CD8-positive, alpha-beta memory T cell (primary cell): Measurements from ENCODE around the gene DOCK6. TPM values are rescaled to one million over a fixed set of nuclear protein-coding genes. Genes with fewer than 3 reads are reported as not detected.
A peak's percentile ranks its signal among the peaks of the same experiment; 100 is the strongest.

Experiments used
- CTCF ChIA-PET: fragments of 350-600 bp; sonication (Branson Sonifier 250); formaldehyde crosslinking; loops from one replicate; lab custom pipeline; 2021; ENCODE audit warnings: antibody characterized with exemption; lab: Charles Lee
- POLR2A ChIA-PET: fragments of 350-600 bp; sonication (Branson Sonifier 250); formaldehyde crosslinking; loops from one replicate; lab custom pipeline; 2021; ENCODE audit warnings: antibody characterized with exemption; lab: Charles Lee
- DNase-seq, 5 donors: peaks; one replicate each; pipeline versions ENCODE4 v3.0.0 to v3.0.0-alpha.2; 2020 to 2022; ENCODE audit warnings: mixed read lengths in 1 of 5
- H3K27ac ChIP-seq: one replicate; pipeline ENCODE4 v1.7.0; 2013; ENCODE audit warnings: low read depth, mild to moderate bottlenecking, low read length, moderate library complexity
- H3K27me3 ChIP-seq: 2 replicates; pipeline ENCODE4 v1.7.0; 2013; ENCODE audit warnings: low read length, mild to moderate bottlenecking; ENCODE audit not compliant: insufficient read depth, poor library complexity, severe bottlenecking
- H3K36me3 ChIP-seq: 2 replicates; pipeline ENCODE4 v1.7.0; 2013; ENCODE audit warnings: mild to moderate bottlenecking, low read length, moderate library complexity; ENCODE audit not compliant: insufficient read depth
- H3K4me1 ChIP-seq: 2 replicates; pipeline ENCODE4 v1.7.0; 2013; ENCODE audit warnings: mild to moderate bottlenecking, low read length, moderate library complexity; ENCODE audit not compliant: insufficient read depth
- H3K4me3 ChIP-seq: 2 replicates; pipeline ENCODE4 v1.7.0; 2013; ENCODE audit warnings: mild to moderate bottlenecking, low read length
- H3K9me3 ChIP-seq: 2 replicates; pipeline ENCODE4 v1.7.0; 2013; ENCODE audit warnings: mild to moderate bottlenecking, low read length
- H3K27ac Mint-ChIP-seq, 8 donors: one replicate each; pipeline ENCODE4 v1.8.0; 2020 to 2021; ENCODE audit warnings: mixed read lengths in 8 of 8, mild to moderate bottlenecking in 6 of 8, inconsistent platforms in 3 of 8, moderate library complexity in 3 of 8
- H3K27me3 Mint-ChIP-seq, 2 donors: one replicate each; pipeline ENCODE4 v1.8.0; 2020 to 2021; ENCODE audit warnings: mixed read lengths in 2 of 2, mild to moderate bottlenecking in 1 of 2, moderate library complexity in 1 of 2
- H3K36me3 Mint-ChIP-seq, 3 donors: one replicate each; pipeline ENCODE4 v1.8.0; 2020 to 2021; ENCODE audit warnings: mixed read lengths in 3 of 3, inconsistent platforms in 1 of 3, mild to moderate bottlenecking in 1 of 3
- H3K4me1 Mint-ChIP-seq, 3 donors: one replicate each; pipeline ENCODE4 v1.8.0; 2020 to 2021; ENCODE audit warnings: mixed read lengths in 3 of 3, inconsistent platforms in 1 of 3, mild to moderate bottlenecking in 1 of 3
- H3K4me3 Mint-ChIP-seq, 7 donors: one replicate each; pipeline ENCODE4 v1.8.0; 2020 to 2021; ENCODE audit warnings: mixed read lengths in 7 of 7, mild to moderate bottlenecking in 6 of 7, moderate library complexity in 4 of 7, inconsistent platforms in 2 of 7
- H3K9me3 Mint-ChIP-seq, 5 donors: one replicate each; pipeline ENCODE4 v1.8.0; 2020 to 2022; ENCODE audit warnings: mixed read lengths in 5 of 5, mild to moderate bottlenecking in 3 of 5, moderate library complexity in 2 of 5, inconsistent platforms in 1 of 5
- polyA plus RNA-seq: library from polyadenylated mRNA; unstranded; fragments of 300-500 nt; fragmentation: Illumina TruSeq; gene quantifications from one replicate; pipeline ENCODE4 v1.2.3, GENCODE V29; 2021
- total RNA-seq, 2 experiments: library from RNA; stranded (reverse); gene quantifications; one replicate each; pipeline ENCODE4 v1.2.3, GENCODE V29; 2021

Gene DOCK6
- total and polyA plus RNA-seq, 3 experiments from 2014 or later: 0.71 to 3.5 (median 2.3) TPM

DNA sequence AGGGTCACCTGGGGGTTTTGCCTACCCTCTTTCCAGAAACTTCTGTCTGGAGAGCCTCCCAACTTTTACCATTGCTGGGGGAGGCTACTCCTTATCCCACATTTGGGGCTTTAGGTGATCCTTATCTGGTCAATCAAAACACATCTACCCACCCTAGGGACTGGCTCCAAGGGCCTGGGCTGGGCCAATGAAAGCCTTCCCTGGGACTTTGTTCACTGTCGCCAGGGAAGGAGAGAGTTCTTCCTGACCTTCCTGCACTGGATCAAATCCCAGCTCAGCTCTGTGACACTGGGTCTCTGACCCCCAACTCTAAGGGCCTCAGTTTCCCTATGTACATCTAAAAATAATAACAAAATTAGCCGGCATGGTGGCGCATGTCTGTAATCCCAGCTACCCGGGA is 11.1 kb downstream of the DOCK6 start:
- peaks cover 0 to 5% of the 10 kb centered on the region in 2 donors for H3K27me3 Mint-ChIP-seq
- POLR2A ChIA-PET: no interaction called here
- H3K4me1 ChIP-seq: no peaks in the 10 kb centered on the region
- H3K36me3 Mint-ChIP-seq: no peaks in the 10 kb centered on the region
- no peaks in the 10 kb centered on the region for H3K9me3 ChIP-seq
- H3K4me3 ChIP-seq: no peak overlapping the region
- H3K27ac ChIP-seq: no peak overlapping the region
- no peak overlapping the region for H3K27ac Mint-ChIP-seq
- H3K4me1 Mint-ChIP-seq: no peaks in the 10 kb centered on the region
- no peaks in the 10 kb centered on the region for H3K9me3 Mint-ChIP-seq
- CTCF ChIA-PET: no interaction called here
- DNase-seq: no peak
- H3K4me3 Mint-ChIP-seq: no peak overlapping the region
- no peaks in the 10 kb centered on the region for H3K27me3 ChIP-seq
- no peaks in the 10 kb centered on the region for H3K36me3 ChIP-seq

DNA sequence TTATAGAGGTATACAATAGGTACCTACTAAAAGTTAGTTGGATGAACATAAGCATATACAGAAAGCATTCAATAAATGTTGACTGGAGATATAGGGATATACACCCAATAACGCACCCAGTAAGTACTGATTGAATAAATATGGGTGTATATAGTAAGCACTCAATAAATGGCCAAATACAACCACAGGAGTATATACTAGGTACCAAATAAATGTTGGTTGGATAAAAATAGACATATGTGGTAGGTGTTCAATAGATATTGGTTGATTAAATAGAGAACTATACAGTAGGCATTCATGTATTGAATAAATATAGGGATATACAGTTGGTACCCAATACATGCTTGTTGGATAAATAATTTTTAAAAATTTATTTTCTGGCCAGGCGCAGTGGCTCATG is 13.5 kb downstream of the DOCK6 start:
- no peaks in the 10 kb centered on the region for H3K36me3 Mint-ChIP-seq
- peaks cover 0 to 5% of the 10 kb centered on the region in 2 donors for H3K27me3 Mint-ChIP-seq
- ChIA-PET CTCF (no interaction called here), POLR2A (no interaction called here)
- no peak overlapping the region for H3K4me3 Mint-ChIP-seq
- no peak overlapping the region for H3K27ac Mint-ChIP-seq
- Histone ChIP-seq H3K27me3 (no peaks in the 10 kb centered on the region), H3K4me1 (no peaks in the 10 kb centered on the region), H3K4me3 (no peak overlapping the region), H3K27ac (no peak overlapping the region), H3K9me3 (no peaks in the 10 kb centered on the region), H3K36me3 (no peaks in the 10 kb centered on the region)
- DNase-seq: no peak
- peaks cover under 1% of the 10 kb centered on the region in 3 donors for H3K4me1 Mint-ChIP-seq
- no peaks in the 10 kb centered on the region for H3K9me3 Mint-ChIP-seq

DNA sequence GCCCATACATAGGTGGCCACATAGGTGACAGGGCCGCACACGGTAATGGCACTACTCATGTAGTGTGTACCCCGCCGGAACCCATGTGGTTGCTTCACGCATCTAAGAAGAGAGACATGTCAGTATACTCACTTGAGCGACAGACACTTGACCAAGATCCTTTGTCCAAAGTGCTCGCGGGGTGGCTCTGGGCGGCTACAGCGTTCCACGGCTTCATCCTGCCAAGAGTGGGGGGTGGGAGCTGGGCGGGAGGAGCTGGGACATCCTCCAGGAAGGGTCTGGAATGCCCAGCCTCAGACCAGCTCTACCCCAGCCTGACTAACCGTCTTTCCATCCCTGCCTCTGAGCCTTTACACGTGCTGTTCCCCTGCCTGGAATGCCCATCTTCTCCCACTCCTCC is 14.4 kb downstream of the DOCK6 start:
- Histone ChIP-seq H3K4me1 (no peaks in the 10 kb centered on the region), H3K4me3 (no peak overlapping the region), H3K27me3 (peaks cover under 1% of the 10 kb centered on the region), H3K27ac (no peak overlapping the region), H3K36me3 (no peaks in the 10 kb centered on the region), H3K9me3 (no peaks in the 10 kb centered on the region)
- H3K27ac Mint-ChIP-seq: peak overlapping the region in 1 of 8 donors; percentile 33
- H3K36me3 Mint-ChIP-seq: no peaks in the 10 kb centered on the region
- H3K27me3 Mint-ChIP-seq: peaks cover 0 to 9% of the 10 kb centered on the region in 2 donors
- CTCF ChIA-PET: no interaction called here
- H3K9me3 Mint-ChIP-seq: no peaks in the 10 kb centered on the region
- POLR2A ChIA-PET: no interaction called here
- no peak overlapping the region for H3K4me3 Mint-ChIP-seq
- peaks cover 5 to 8% (median 5%) of the 10 kb centered on the region in 3 donors for H3K4me1 Mint-ChIP-seq
- DNase-seq: no peak

DNA sequence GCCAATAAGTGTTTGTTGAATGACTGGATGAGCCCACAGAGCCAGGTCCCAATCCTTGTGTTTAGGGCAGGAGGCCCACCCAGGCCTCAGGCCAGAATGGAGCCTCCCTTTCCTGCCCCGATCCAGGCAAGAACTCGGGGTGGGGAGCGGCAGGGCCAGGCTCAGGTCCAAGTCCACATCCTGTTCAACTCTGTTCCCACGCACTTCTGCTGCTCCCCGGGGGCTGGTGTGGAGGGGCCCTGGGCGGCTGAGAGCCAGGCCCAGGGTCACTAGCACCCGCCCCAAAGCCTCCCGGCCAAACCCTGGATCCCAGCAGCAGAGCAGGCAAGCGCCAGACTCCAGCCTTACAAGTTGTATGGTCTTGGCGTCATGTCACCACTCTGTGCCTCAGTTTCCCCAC is 14.9 kb downstream of the DOCK6 start:
- no peaks in the 10 kb centered on the region for H3K36me3 Mint-ChIP-seq
- no peak overlapping the region for H3K27ac Mint-ChIP-seq
- peaks cover 3% of the 10 kb centered on the region for H3K27me3 ChIP-seq
- no peaks in the 10 kb centered on the region for H3K9me3 ChIP-seq
- ChIA-PET CTCF (no interaction called here), POLR2A (no interaction called here)
- H3K4me3 Mint-ChIP-seq: no peak overlapping the region
- H3K27ac ChIP-seq: no peak overlapping the region
- H3K4me3 ChIP-seq: no peak overlapping the region
- H3K27me3 Mint-ChIP-seq: peaks cover 1 to 14% of the 10 kb centered on the region in 2 donors
- DNase-seq: no peak
- H3K36me3 ChIP-seq: no peaks in the 10 kb centered on the region
- no peaks in the 10 kb centered on the region for H3K4me1 ChIP-seq
- no peaks in the 10 kb centered on the region for H3K9me3 Mint-ChIP-seq
- peaks cover 5 to 8% (median 5%) of the 10 kb centered on the region in 3 donors for H3K4me1 Mint-ChIP-seq

DNA sequence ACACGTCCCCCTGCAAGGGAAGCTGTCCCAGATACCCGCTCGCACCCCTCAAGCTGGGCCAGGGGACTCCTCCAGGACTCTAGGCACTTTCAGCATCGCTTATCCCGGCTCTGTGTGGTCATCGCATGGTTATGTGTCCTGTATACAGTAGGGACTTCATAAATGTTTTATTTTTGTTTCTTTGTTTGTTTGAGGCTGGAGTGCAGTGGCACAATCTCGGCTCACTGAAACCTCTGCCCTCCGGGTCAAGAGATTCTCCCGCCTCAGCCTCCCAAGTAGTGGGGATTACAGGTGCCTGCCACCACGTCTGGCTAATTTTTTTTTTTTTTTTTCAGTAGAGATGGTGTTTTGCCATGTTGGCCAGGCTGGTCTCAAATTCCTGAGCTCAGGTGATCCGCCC is 15.4 kb downstream of the DOCK6 start:
- H3K9me3 Mint-ChIP-seq: no peaks in the 10 kb centered on the region
- H3K27ac Mint-ChIP-seq: no peak overlapping the region
- no peaks in the 10 kb centered on the region for H3K36me3 ChIP-seq
- no peak for DNase-seq
- peaks cover 3 to 15% of the 10 kb centered on the region in 2 donors for H3K27me3 Mint-ChIP-seq
- peaks cover 5 to 8% (median 5%) of the 10 kb centered on the region in 3 donors for H3K4me1 Mint-ChIP-seq
- CTCF ChIA-PET: no interaction called here
- H3K27me3 ChIP-seq: peaks cover 3% of the 10 kb centered on the region
- no peak overlapping the region for H3K4me3 ChIP-seq
- H3K36me3 Mint-ChIP-seq: no peaks in the 10 kb centered on the region
- POLR2A ChIA-PET: no interaction called here
- H3K4me3 Mint-ChIP-seq: no peak overlapping the region
- H3K4me1 ChIP-seq: no peaks in the 10 kb centered on the region
- no peaks in the 10 kb centered on the region for H3K9me3 ChIP-seq
- H3K27ac ChIP-seq: no peak overlapping the region

DNA sequence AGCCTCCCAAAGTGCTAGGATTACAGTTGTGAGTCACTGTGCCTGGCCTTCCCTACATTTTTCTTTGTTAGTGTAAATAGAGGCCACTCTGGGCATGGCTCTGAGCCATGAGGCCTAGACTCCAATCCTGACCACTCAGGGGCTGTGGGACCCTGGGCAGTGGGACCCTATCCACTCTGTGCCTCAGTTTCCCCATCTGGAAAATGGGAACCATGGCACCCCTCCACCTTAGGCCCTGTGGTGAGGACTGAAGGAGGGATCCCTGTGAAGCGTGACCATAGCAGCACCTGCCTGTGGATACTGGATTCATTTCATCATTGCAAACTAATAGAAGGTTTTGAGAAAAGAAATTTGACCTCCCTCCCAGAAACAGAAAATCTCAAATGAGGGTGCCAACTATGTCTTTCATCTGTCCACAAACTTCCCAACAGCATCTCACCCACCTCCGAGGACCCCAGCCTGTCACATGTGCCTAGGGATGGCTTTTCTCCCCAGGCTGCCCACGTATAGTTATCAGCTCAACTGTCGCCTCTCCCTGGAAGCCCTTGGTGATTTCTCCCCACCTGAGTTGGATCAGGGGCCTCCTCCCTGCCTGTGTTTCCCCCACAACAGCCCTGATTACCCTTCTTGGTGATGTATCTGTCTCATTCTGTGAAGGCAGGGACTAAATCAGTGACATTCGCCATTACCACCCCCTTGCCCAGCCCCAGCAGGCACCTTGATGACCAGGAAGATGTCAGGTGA is 17.3 kb downstream of the DOCK6 start:
- CTCF ChIA-PET: no interaction called here

DNA sequence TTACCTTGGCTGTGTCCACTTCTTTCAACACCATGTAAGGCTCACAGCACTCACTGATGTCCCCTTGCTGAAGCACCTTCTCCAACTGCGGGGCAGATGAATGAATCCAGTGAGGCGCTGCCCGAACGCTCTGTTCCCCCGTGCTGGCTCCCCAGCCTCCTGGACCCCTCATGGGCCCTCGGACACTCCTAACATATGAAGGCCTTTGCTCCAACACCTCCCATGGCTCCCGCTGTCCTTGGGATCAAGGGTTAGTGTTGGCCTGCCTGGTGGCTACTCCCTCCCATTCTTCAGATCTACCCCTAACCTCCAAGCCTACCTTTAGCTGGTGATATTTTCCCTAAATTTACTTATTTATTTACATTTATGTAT is 18.5 kb downstream of the DOCK6 start:
- no peak overlapping the region for H3K4me3 ChIP-seq
- Mint-ChIP-seq H3K36me3 (no peaks in the 10 kb centered on the region), H3K4me1 (peaks cover 5 to 8% (median 5%) of the 10 kb centered on the region in 3 donors), H3K27ac (no peak overlapping the region), H3K9me3 (peaks cover 3 to 5% (median 4%) of the 10 kb centered on the region in 5 donors), H3K4me3 (peak overlapping the region in 1 of 7 donors; percentile 52), H3K27me3 (peaks cover 11 to 22% of the 10 kb centered on the region in 2 donors)
- peaks cover 3% of the 10 kb centered on the region for H3K27me3 ChIP-seq
- CTCF ChIA-PET: no interaction called here
- H3K36me3 ChIP-seq: no peaks in the 10 kb centered on the region
- no peak for DNase-seq
- no peak overlapping the region for H3K27ac ChIP-seq
- peaks cover 3% of the 10 kb centered on the region for H3K9me3 ChIP-seq
- no peaks in the 10 kb centered on the region for H3K4me1 ChIP-seq
- POLR2A ChIA-PET: no interaction called here

More for the DNA sequence above, 17.3 kb downstream of the DOCK6 start:
- Mint-ChIP-seq H3K36me3 (no peaks in the 10 kb centered on the region), H3K27me3 (peaks cover 11 to 22% of the 10 kb centered on the region in 2 donors), H3K9me3 (peaks cover 0 to 2% (median 0%) of the 10 kb centered on the region in 5 donors), H3K4me3 (no peak overlapping the region), H3K4me1 (peaks cover 5 to 8% (median 5%) of the 10 kb centered on the region in 3 donors), H3K27ac (no peak overlapping the region)
- no peak overlapping the region for H3K27ac ChIP-seq
- H3K4me1 ChIP-seq: no peaks in the 10 kb centered on the region
- H3K9me3 ChIP-seq: no peaks in the 10 kb centered on the region
- POLR2A ChIA-PET: no interaction called here
- no peak for DNase-seq
- H3K4me3 ChIP-seq: no peak overlapping the region
- peaks cover 3% of the 10 kb centered on the region for H3K27me3 ChIP-seq
- no peaks in the 10 kb centered on the region for H3K36me3 ChIP-seq

DNA sequence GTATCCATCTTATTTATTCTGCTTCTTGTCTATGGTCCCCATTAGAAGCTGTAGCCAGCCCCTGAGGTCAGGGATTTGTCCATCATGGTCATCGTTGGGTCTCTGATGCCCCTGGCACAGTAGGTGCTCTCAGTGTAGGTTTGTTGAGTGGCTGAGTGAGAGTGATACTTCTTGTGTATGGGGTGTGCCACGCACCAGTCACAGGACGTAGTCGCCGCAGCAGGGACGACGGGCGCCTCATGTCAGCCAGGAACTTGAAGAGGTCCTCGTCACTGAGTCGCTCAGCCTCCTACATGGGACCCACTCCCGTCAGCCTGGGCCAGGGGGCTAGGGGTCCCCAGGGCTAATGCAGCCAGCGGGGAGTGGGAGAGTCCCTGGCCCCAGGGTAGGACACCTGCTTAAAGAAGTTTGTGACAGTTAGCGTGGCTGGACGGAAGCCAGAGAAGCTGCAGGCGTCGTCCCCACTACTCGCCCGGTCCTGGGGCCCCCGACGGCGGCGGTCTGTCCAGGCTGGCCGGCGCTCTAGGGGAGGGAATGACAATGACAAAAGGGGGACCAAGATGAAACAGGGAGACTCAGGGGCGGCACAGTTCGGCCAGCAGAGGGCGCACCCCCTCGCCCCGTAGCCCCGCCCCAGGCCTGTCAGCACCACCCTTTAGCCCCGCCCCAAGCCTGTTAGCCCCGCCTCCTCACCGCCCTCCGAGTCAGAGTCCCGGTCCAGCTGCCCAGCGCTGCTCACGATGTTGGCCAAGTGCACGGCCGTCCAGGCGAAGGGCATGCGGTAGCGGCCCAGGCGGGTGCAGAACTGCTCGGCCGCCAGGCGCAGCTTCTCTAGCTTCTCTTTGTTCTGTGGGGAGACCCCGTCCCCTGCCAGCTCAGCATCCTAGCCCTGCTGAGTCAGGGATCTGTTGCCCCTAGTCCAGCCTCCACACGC is 19.2 kb downstream of the DOCK6 start:
- Mint-ChIP-seq H3K9me3 (peaks cover 7 to 11% (median 8%) of the 10 kb centered on the region in 5 donors), H3K27me3 (peaks cover 12 to 22% of the 10 kb centered on the region in 2 donors), H3K27ac (no peak overlapping the region), H3K4me1 (peaks cover 5 to 8% (median 5%) of the 10 kb centered on the region in 3 donors), H3K4me3 (peak overlapping the region in 1 of 7 donors; percentile 52), H3K36me3 (no peaks in the 10 kb centered on the region)
- ChIA-PET POLR2A (no interaction called here), CTCF (no interaction called here)
- peaks cover 3% of the 10 kb centered on the region for H3K27me3 ChIP-seq
- H3K9me3 ChIP-seq: peaks cover 9% of the 10 kb centered on the region
- H3K4me1 ChIP-seq: no peaks in the 10 kb centered on the region
- H3K27ac ChIP-seq: no peak overlapping the region
- no peak overlapping the region for H3K4me3 ChIP-seq
- peak; percentile 66 to 84 (median 80) for DNase-seq
- no peaks in the 10 kb centered on the region for H3K36me3 ChIP-seq
